Hepatocyte (in vitro differentiated cells): ENCODE data around the gene CABYR. TPM values are rescaled to one million over a fixed set of nuclear protein-coding genes. Genes with fewer than 3 reads are reported as not detected.

Experiments
- DNase-seq: peaks from one replicate; pipeline ENCODE4 v3.0.0-alpha.2; 2016; ENCODE audit warnings: low spot score
- H2AFZ ChIP-seq: fragments of 200-600 bp; sonication (generic); 2 replicates; pipeline ENCODE4 v1.6.0; 2016; ENCODE audit warnings: antibody characterized with exemption, mild to moderate bottlenecking
- H3K27ac ChIP-seq: fragments of 200-600 bp; sonication (generic); 2 replicates; pipeline ENCODE4 v1.5.1; 2016; ENCODE audit warnings: mild to moderate bottlenecking
- H3K27me3 ChIP-seq: fragments of 200-600 bp; sonication (generic); 2 replicates; pipeline ENCODE4 v1.6.1; 2016
- H3K36me3 ChIP-seq: fragments of 200-600 bp; sonication (generic); replicated peaks from 2 replicates; pipeline ENCODE4 v1.5.1; 2016; ENCODE audit warnings: low read depth; ENCODE audit not compliant: insufficient read depth
- H3K4me1 ChIP-seq: fragments of 200-600 bp; sonication (generic); 2 replicates; pipeline ENCODE4 v1.5.1; 2016; ENCODE audit warnings: mild to moderate bottlenecking, moderate library complexity; ENCODE audit not compliant: insufficient read depth
- H3K4me2 ChIP-seq: fragments of 200-600 bp; sonication (generic); 2 replicates; pipeline ENCODE4 v1.6.0; 2016
- H3K4me3 ChIP-seq: fragments of 200-600 bp; sonication (generic); 2 replicates; pipeline ENCODE4 v1.5.1; 2016; ENCODE audit warnings: mild to moderate bottlenecking
- H3K79me2 ChIP-seq: fragments of 200-600 bp; sonication (generic); 2 replicates; pipeline ENCODE4 v1.6.0; 2017; ENCODE audit warnings: mild to moderate bottlenecking
- H3K9me2 ChIP-seq: fragments of 200-600 bp; sonication (generic); replicated peaks from 2 replicates; pipeline ENCODE4 v1.6.0; 2017; ENCODE audit warnings: mild to moderate bottlenecking; ENCODE audit not compliant: insufficient read depth
- H3K9me3 ChIP-seq: fragments of 200-600 bp; sonication (generic); 2 replicates; pipeline ENCODE4 v1.5.1; 2016; ENCODE audit warnings: low read depth, mild to moderate bottlenecking
- H4K20me1 ChIP-seq: fragments of 200-600 bp; sonication (generic); 2 replicates; pipeline ENCODE4 v1.6.0; 2016; ENCODE audit warnings: mild to moderate bottlenecking; ENCODE audit not compliant: insufficient read depth, poor library complexity, severe bottlenecking
- CTCF ChIP-seq: fragments of 200-600 bp; sonication (generic); IDR thresholded peaks from 2 replicates; pipeline ENCODE4 v1.5.1; 2016; ENCODE audit warnings: antibody characterized with exemption, mild to moderate bottlenecking; ENCODE audit not compliant: poor library complexity
- EZH2 ChIP-seq: fragments of 200-600 bp; sonication (generic); IDR thresholded peaks from 2 replicates; pipeline ENCODE4 v1.6.1; 2016; ENCODE audit warnings: antibody characterized with exemption, mild to moderate bottlenecking, borderline replicate concordance
- EZH2phosphoT487 ChIP-seq: fragments of 200-600 bp; sonication (generic); IDR thresholded peaks from one replicate; pipeline ENCODE4 v1.6.1; 2018; ENCODE audit warnings: antibody characterized with exemption, mild to moderate bottlenecking, low read depth, moderate library complexity; ENCODE audit not compliant: unreplicated experiment, severe bottlenecking
- WGBS: methylation state at CpG from one replicate; pipeline ENCODE4 v1.1.6; 2016; ENCODE audit warnings: low lambda C conversion rate; ENCODE audit errors: missing lambda C conversion rate; 5-methylcytosine and 5-hydroxymethylcytosine counted together
- polyA plus RNA-seq: library from polyadenylated mRNA; unstranded; fragments of >200 nt; fragmentation: Nextera tagmentation; extraction: Ambion mirVana; gene quantifications from 2 replicates; pipeline ENCODE4 v1.2.1, GENCODE V29; 2016
- total RNA-seq: library from RNA; depleted of rRNA; stranded (reverse); fragments of >200 nt; gene quantifications from 2 replicates; pipeline ENCODE4 v1.2.3, GENCODE V29; 2014

CABYR gene
- 5.3 and 7.5 TPM in 2 replicates for total RNA-seq
- 3.6 and 4.6 TPM in 2 replicates for polyA plus RNA-seq

- DNase-seq: peak; percentile 90
- WGBS: 10% methylated on average over 56 of the region's 63 CpGs
- H3K27ac ChIP-seq: peak within 1 kb of the TSS; percentile 58
These were observed at the start of gene CABYR for GRCh38 chr18:24138789-24139616. Gene CABYR (plus strand): TSS chr18:24139062. CDS start chr18:24143115, 4,053 bp downstream.

GRCh38 chr18:24089076-24089475 lies 49.8 kb upstream of the CABYR start:
- no peak for DNase-seq
- Histone ChIP-seq H3K9me3 (no peaks in the 10 kb centered on the region), H4K20me1 (no peaks in the 10 kb centered on the region), H3K4me1 (no peaks in the 10 kb centered on the region), H3K27me3 (no peaks in the 10 kb centered on the region), H3K4me3 (no peak overlapping the region), H3K36me3 (no peaks in the 10 kb centered on the region), H3K4me2 (no peak overlapping the region), H3K9me2 (no peaks in the 10 kb centered on the region), H3K27ac (no peak overlapping the region), H2AFZ (no peak overlapping the region), H3K79me2 (no peaks in the 10 kb centered on the region)
- TF ChIP-seq EZH2 (no peak), CTCF (no peak), EZH2phosphoT487 (no peak)
- WGBS: 68% methylated on average over 4 of the region's 4 CpGs

More at GRCh38 chr18:24138789-24139616, at the start of gene CABYR:
- H4K20me1 ChIP-seq: no peaks in the 10 kb centered on the region
- H3K4me2 ChIP-seq: peak within 1 kb of the TSS; percentile 84
- no peaks in the 10 kb centered on the region for H3K36me3 ChIP-seq
- peak within 1 kb of the TSS; percentile 39 for H3K4me3 ChIP-seq
- H3K79me2 ChIP-seq: no peaks in the 10 kb centered on the region
- no peaks in the 10 kb centered on the region for H3K9me3 ChIP-seq
- peak within 1 kb of the TSS; percentile 97 for H2AFZ ChIP-seq
- no peak for TF ChIP-seq CTCF
- TF ChIP-seq EZH2: no peak
- TF ChIP-seq EZH2phosphoT487: no peak
- no peaks in the 10 kb centered on the region for H3K4me1 ChIP-seq
- H3K27me3 ChIP-seq: no peaks in the 10 kb centered on the region
- no peaks in the 10 kb centered on the region for H3K9me2 ChIP-seq

GRCh38 chr18:24089515-24090337 lies 49.1 kb upstream of the CABYR start:
- 93% methylated on average over 4 of the region's 4 CpGs for WGBS
- H3K36me3 ChIP-seq: no peaks in the 10 kb centered on the region

More at GRCh38 chr18:24089515-24090337, 49.1 kb upstream of the CABYR start:
- no peaks in the 10 kb centered on the region for H3K9me2 ChIP-seq
- no peaks in the 10 kb centered on the region for H4K20me1 ChIP-seq
- H3K4me3 ChIP-seq: no peak overlapping the region
- H3K9me3 ChIP-seq: no peaks in the 10 kb centered on the region
- H3K27me3 ChIP-seq: no peaks in the 10 kb centered on the region
- no peak for TF ChIP-seq EZH2
- no peak for TF ChIP-seq EZH2phosphoT487
- no peak for TF ChIP-seq CTCF
- H2AFZ ChIP-seq: no peak overlapping the region
- no peaks in the 10 kb centered on the region for H3K79me2 ChIP-seq
- no peaks in the 10 kb centered on the region for H3K4me1 ChIP-seq
- no peak overlapping the region for H3K4me2 ChIP-seq
- no peak for DNase-seq
- H3K27ac ChIP-seq: no peak overlapping the region
